GM12892 (cell line): ENCODE data around the gene ZKSCAN5.

Experiments
- POLR2A ChIP-seq: IDR thresholded peaks from 2 replicates; pipeline ENCODE4 v1.6.1; 2011; ENCODE audit warnings: low read depth, low read length, control low read depth
- POLR2AphosphoS5 ChIP-seq: IDR thresholded peaks from 2 replicates; pipeline ENCODE4 v1.6.1; 2011; ENCODE audit warnings: low read depth, low read length, control low read depth
- TAF1 ChIP-seq: IDR thresholded peaks from 2 replicates; pipeline ENCODE4 v1.6.1; 2011; ENCODE audit warnings: low read depth, mild to moderate bottlenecking, control low read depth, low read length, borderline replicate concordance

GRCh38 chr7:99531354-99531765 is 26.9 kb downstream of the ZKSCAN5 start:
- TF ChIP-seq POLR2A (no peak), POLR2AphosphoS5 (no peak), TAF1 (no peak)
